Adrenal gland (tissue), 5 donors: ENCODE measurements around the gene LY86.

Experiments used
- POLR2A ChIP-seq, 2 donors: fragments of 450-650 bp; IDR thresholded peaks; one replicate each; pipeline ENCODE4 v1.6.1; 2017; ENCODE audit warnings: antibody characterized with exemption in 2 of 2, mild to moderate bottlenecking in 2 of 2, moderate library complexity in 1 of 2
- TF ChIP-seq, protein P1 (sequence below), 6 experiments: fragments of 450-650 bp in 4 of 6; fragments of 200-600 bp in 2 of 6; sonication (generic) in 1 of 6; IDR thresholded peaks; 1 replicate in 5 of 6; 2 replicates in 1 of 6; pipeline versions ENCODE4 v1.5.1 to v1.8.0; 2016 to 2021; ENCODE audit warnings: antibody characterized with exemption in 6 of 6, mild to moderate bottlenecking in 2 of 6, moderate library complexity in 1 of 6
- donor health status: DM: no; HTN: no; CAD: no.

GRCh38 chr6:6678185-6678671 is 89.7 kb downstream of the LY86 start:
- TF ChIP-seq, protein P1, sequence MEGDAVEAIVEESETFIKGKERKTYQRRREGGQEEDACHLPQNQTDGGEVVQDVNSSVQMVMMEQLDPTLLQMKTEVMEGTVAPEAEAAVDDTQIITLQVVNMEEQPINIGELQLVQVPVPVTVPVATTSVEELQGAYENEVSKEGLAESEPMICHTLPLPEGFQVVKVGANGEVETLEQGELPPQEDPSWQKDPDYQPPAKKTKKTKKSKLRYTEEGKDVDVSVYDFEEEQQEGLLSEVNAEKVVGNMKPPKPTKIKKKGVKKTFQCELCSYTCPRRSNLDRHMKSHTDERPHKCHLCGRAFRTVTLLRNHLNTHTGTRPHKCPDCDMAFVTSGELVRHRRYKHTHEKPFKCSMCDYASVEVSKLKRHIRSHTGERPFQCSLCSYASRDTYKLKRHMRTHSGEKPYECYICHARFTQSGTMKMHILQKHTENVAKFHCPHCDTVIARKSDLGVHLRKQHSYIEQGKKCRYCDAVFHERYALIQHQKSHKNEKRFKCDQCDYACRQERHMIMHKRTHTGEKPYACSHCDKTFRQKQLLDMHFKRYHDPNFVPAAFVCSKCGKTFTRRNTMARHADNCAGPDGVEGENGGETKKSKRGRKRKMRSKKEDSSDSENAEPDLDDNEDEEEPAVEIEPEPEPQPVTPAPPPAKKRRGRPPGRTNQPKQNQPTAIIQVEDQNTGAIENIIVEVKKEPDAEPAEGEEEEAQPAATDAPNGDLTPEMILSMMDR (IDR thresholded peaks at IDR 0.05): no peak
- no peak for TF ChIP-seq POLR2A (IDR thresholded peaks at IDR 0.05)
